Activated naive CD4-positive, alpha-beta T cell treated with anti-CD3 and anti-CD28 coated beads, Interleukin-2, amount 50 U/mL, for 24 hours (primary cell): ENCODE measurements around the gene MAP3K12.

ENCODE experiments used
- H3K27ac Mint-ChIP-seq: one replicate; pipeline ENCODE4 v1.8.0; 2021; ENCODE audit warnings: mild to moderate bottlenecking, mixed read lengths
- H3K27me3 Mint-ChIP-seq: one replicate; pipeline ENCODE4 v1.8.0; 2021; ENCODE audit warnings: mixed read lengths
- H3K36me3 Mint-ChIP-seq: one replicate; pipeline ENCODE4 v1.8.0; 2021; ENCODE audit warnings: mixed read lengths
- H3K4me1 Mint-ChIP-seq: one replicate; pipeline ENCODE4 v1.8.0; 2021; ENCODE audit warnings: mixed read lengths
- H3K4me3 Mint-ChIP-seq: one replicate; pipeline ENCODE4 v1.8.0; 2021; ENCODE audit warnings: mild to moderate bottlenecking, mixed read lengths
- H3K9me3 Mint-ChIP-seq: one replicate; pipeline ENCODE4 v1.8.0; 2021; ENCODE audit warnings: mixed read lengths

MAP3K12 gene

DNA sequence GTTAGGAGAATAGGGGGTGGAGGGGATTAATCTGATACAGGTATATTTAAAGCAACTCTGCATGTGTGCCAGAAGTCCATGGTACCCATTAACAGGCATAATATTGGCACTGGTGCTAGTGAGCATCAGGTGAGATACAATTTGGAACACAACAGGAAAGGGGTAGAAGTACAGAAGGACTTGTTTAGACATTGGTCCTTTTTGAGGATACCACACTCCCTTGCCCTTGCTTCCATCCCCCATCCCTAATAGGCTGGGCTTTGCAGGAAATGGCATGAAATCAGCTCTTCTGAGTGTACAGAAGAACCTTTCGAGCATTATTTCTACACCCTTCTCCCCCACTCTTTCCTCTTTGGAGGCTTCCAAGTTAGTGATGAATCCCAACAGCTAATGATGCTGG lies 31.0 kb downstream of the MAP3K12 start:
- H3K4me1 Mint-ChIP-seq: peaks cover 48% of the 10 kb centered on the region
- H3K4me3 Mint-ChIP-seq: no peak overlapping the region
- H3K27ac Mint-ChIP-seq: peak overlapping the region; percentile 46
- H3K9me3 Mint-ChIP-seq: no peaks in the 10 kb centered on the region
- peaks cover 24% of the 10 kb centered on the region for H3K36me3 Mint-ChIP-seq
- H3K27me3 Mint-ChIP-seq: no peaks in the 10 kb centered on the region

DNA sequence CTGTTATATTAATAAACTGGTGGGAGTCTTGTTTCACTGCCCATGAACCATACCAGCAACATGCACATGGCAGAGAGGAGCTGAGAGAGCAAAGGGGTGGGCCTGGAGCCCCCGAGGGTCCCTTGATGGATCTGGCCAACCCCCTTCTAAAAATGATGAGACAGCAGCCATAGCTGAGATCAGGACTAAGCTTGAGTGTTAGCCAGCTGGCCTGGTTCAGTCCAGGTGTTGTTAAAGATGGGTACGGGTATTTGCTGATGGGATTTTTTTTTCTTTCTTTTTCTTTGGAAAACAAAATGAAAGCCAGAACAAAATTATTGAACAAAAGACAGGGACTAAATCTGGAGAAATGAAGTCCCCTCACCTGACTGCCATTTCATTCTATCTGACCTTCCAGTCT lies 31.4 kb downstream of the MAP3K12 start:
- H3K4me1 Mint-ChIP-seq: peaks cover 50% of the 10 kb centered on the region
- H3K36me3 Mint-ChIP-seq: peaks cover 25% of the 10 kb centered on the region
- H3K9me3 Mint-ChIP-seq: no peaks in the 10 kb centered on the region
- H3K4me3 Mint-ChIP-seq: no peak overlapping the region
- peak overlapping the region; percentile 46 for H3K27ac Mint-ChIP-seq
- no peaks in the 10 kb centered on the region for H3K27me3 Mint-ChIP-seq

DNA sequence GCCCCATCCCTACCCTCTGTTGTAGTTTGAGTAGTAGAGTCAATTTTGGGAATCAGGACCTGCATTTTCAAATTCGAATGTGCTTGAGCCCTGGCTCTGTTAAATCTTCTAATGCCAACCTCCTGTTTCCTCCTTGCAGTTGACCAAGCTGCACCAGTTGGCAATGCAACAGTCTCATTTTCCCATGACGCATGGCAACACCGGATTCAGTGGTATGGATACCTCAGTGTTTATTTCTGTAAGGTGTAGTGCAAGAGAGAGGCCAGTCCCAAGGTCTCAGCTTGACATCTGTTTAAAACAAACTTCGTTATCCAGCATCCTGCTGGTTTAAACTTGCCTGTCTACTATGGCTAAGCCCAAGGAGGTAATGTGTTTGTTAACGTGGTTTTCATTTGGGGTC lies 32.2 kb downstream of the MAP3K12 start:
- Mint-ChIP-seq H3K36me3 (peaks cover 30% of the 10 kb centered on the region), H3K4me1 (peaks cover 48% of the 10 kb centered on the region), H3K27me3 (no peaks in the 10 kb centered on the region), H3K4me3 (no peak overlapping the region), H3K9me3 (no peaks in the 10 kb centered on the region), H3K27ac (no peak overlapping the region)

GRCh38 chr12:53466640-53467039 lies 32.6 kb downstream of the MAP3K12 start:
- peaks cover 45% of the 10 kb centered on the region for H3K4me1 Mint-ChIP-seq
- H3K9me3 Mint-ChIP-seq: no peaks in the 10 kb centered on the region
- H3K27me3 Mint-ChIP-seq: no peaks in the 10 kb centered on the region
- peaks cover 27% of the 10 kb centered on the region for H3K36me3 Mint-ChIP-seq
- no peak overlapping the region for H3K4me3 Mint-ChIP-seq
- peak overlapping the region; percentile 32 for H3K27ac Mint-ChIP-seq

- Mint-ChIP-seq H3K4me3 (no peak overlapping the region), H3K4me1 (peaks cover 46% of the 10 kb centered on the region), H3K36me3 (peaks cover 29% of the 10 kb centered on the region), H3K27me3 (no peaks in the 10 kb centered on the region), H3K9me3 (no peaks in the 10 kb centered on the region), H3K27ac (peak overlapping the region; percentile 55)
Observed at GRCh38 chr12:53465679-53466078, 33.6 kb downstream of the MAP3K12 start.

- Mint-ChIP-seq H3K9me3 (no peaks in the 10 kb centered on the region), H3K27ac (peak overlapping the region; percentile 19), H3K36me3 (peaks cover 34% of the 10 kb centered on the region), H3K4me3 (peak overlapping the region; percentile 16), H3K27me3 (no peaks in the 10 kb centered on the region), H3K4me1 (peaks cover 51% of the 10 kb centered on the region)
Observed at GRCh38 chr12:53464685-53465418, 34.4 kb downstream of the MAP3K12 start.

GRCh38 chr12:53463802-53464560 lies 35.3 kb downstream of the MAP3K12 start:
- Mint-ChIP-seq H3K4me3 (no peak overlapping the region), H3K4me1 (peaks cover 56% of the 10 kb centered on the region), H3K27ac (no peak overlapping the region), H3K9me3 (no peaks in the 10 kb centered on the region), H3K27me3 (no peaks in the 10 kb centered on the region), H3K36me3 (peaks cover 38% of the 10 kb centered on the region)

GRCh38 chr12:53462935-53463334 lies 36.3 kb downstream of the MAP3K12 start:
- no peaks in the 10 kb centered on the region for H3K27me3 Mint-ChIP-seq
- no peak overlapping the region for H3K27ac Mint-ChIP-seq
- H3K4me1 Mint-ChIP-seq: peaks cover 53% of the 10 kb centered on the region
- peaks cover 39% of the 10 kb centered on the region for H3K36me3 Mint-ChIP-seq
- no peak overlapping the region for H3K4me3 Mint-ChIP-seq
- H3K9me3 Mint-ChIP-seq: no peaks in the 10 kb centered on the region

DNA sequence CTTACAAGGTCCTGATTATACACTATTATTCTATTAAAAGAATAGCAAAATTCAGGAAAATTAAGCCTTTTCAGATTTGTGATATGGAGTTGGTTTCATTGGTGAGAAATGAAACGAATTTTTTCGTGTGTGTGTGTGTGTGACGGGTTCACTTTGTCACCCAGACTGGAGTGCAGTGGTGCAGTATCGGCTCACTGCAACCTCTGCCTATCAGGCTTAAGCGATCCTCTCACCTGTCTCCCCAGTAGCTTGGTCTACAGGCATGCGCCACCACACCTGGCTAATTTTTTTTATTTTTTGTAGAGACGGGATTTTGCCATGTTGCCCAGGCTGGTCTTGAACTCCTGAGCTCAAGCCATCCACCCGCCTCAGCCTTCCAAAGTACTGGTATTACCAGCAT lies 37.7 kb downstream of the MAP3K12 start:
- H3K36me3 Mint-ChIP-seq: peaks cover 38% of the 10 kb centered on the region
- H3K27ac Mint-ChIP-seq: peak overlapping the region; percentile 41
- no peaks in the 10 kb centered on the region for H3K27me3 Mint-ChIP-seq
- H3K4me1 Mint-ChIP-seq: peaks cover 53% of the 10 kb centered on the region
- no peaks in the 10 kb centered on the region for H3K9me3 Mint-ChIP-seq
- no peak overlapping the region for H3K4me3 Mint-ChIP-seq

GRCh38 chr12:53461059-53461458 lies 38.2 kb downstream of the MAP3K12 start:
- Mint-ChIP-seq H3K9me3 (no peaks in the 10 kb centered on the region), H3K27ac (peak overlapping the region; percentile 70), H3K4me1 (peaks cover 52% of the 10 kb centered on the region), H3K27me3 (no peaks in the 10 kb centered on the region), H3K4me3 (peak overlapping the region; percentile 6), H3K36me3 (peaks cover 39% of the 10 kb centered on the region)

DNA sequence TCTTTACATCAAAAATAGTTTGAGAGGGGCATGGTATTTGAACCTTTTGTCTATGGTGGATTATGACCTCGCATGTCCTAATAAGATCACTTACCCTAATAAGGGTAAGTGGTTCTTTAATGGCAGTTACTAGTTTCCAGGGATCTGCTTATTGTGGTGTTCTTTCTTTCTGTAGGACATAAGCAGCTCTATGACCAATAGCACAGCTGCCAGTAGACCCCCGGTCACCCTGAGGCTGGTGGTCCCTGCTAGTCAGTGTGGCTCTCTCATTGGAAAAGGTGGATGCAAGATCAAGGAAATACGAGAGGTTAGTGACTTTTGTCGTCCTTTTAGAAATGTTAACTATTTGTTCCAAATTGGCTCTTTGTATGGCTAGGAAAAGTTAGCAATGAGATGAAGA lies 40.2 kb downstream of the MAP3K12 start:
- Mint-ChIP-seq H3K9me3 (no peaks in the 10 kb centered on the region), H3K27me3 (no peaks in the 10 kb centered on the region), H3K4me1 (peaks cover 62% of the 10 kb centered on the region), H3K36me3 (peaks cover 46% of the 10 kb centered on the region), H3K4me3 (no peak overlapping the region), H3K27ac (no peak overlapping the region)

- Mint-ChIP-seq H3K9me3 (no peaks in the 10 kb centered on the region), H3K27me3 (no peaks in the 10 kb centered on the region), H3K36me3 (peaks cover 43% of the 10 kb centered on the region), H3K4me3 (no peak overlapping the region), H3K4me1 (peaks cover 58% of the 10 kb centered on the region), H3K27ac (no peak overlapping the region)
Observed at GRCh38 chr12:53456654-53457366, 42.4 kb downstream of the MAP3K12 start.

- Mint-ChIP-seq H3K27me3 (no peaks in the 10 kb centered on the region), H3K36me3 (peaks cover 28% of the 10 kb centered on the region), H3K4me1 (peaks cover 47% of the 10 kb centered on the region), H3K9me3 (no peaks in the 10 kb centered on the region), H3K27ac (peak overlapping the region; percentile 65), H3K4me3 (peak overlapping the region; percentile 97)
Observed at GRCh38 chr12:53454707-53455106, 44.6 kb downstream of the MAP3K12 start.

DNA sequence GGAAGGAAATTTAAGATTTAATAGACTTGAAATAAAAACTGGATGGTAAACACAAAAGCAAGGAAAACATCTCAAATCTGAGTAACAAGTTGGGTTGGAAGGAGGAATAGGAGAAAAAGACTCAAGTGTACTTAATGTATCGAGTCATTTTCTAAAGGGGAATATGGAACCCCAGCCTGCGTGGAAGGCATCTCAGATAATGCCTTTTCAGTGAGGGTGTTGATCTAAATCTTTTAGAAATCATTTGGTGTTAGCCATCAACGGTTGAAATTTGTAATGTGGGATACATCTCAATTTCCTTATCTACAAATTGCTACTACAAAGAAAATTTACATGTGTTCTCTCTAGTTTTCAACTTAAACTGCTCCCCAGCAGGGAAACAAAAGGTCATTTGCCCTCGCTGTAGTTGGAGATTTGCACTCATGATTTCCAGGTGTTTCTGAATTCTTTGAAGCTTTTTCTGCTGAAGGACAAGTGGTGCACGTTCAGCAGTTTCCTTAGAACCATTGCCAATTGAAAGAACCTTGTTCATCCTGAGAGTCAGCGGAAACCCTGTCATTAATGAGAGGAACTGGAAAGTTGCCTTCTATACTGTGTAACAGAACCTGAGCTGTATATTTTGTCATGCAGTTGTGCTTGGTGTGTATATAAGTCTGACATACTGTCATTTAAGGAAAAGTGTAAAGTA lies 45.2 kb downstream of the MAP3K12 start:
- Mint-ChIP-seq H3K4me3 (peak overlapping the region; percentile 97), H3K36me3 (peaks cover 27% of the 10 kb centered on the region), H3K27ac (peak overlapping the region; percentile 65), H3K4me1 (peaks cover 45% of the 10 kb centered on the region), H3K27me3 (no peaks in the 10 kb centered on the region), H3K9me3 (no peaks in the 10 kb centered on the region)
